Stimulated activated CD8-positive, alpha-beta memory T cell treated with anti-CD3 and anti-CD28 coated beads, Interleukin-7, amount 100 ng/mL, for 4 hours (primary cell): Measurements from ENCODE around the gene SERPINE2.
"Not testable (repeated sequence)": the region's sequence is repeated elsewhere in the genome, so short reads cannot be mapped to it uniquely, and the experiment has no call there.

Experiments used
- DNase-seq, 2 donors: peaks; one replicate each; pipeline ENCODE4 v3.0.0-alpha.2; 2020; ENCODE audit warnings: low read depth in 2 of 2

The SERPINE2 gene

DNA sequence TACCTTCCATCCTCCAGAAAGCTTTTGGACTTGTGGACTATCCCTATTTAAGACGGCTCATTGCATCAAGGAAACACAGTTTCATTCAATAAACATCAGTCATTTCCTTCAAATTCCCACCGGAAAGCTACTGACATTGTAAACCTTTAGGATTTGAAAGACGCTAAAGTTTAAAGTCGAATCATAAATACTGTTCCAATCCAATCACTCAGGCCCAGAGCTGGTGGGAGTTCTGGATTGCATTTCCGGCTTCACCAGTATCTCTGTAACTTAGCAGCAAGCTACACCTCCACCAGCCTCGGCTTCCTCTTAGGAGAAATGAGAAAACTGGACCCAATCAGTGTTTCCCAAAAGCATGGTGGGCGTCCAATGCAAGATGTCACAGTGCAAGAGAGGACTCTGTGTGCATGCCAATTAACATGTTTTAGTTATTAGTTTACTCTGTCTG is 95.5 kb downstream of the SERPINE2 start:
- DNase-seq, result no peak

DNA sequence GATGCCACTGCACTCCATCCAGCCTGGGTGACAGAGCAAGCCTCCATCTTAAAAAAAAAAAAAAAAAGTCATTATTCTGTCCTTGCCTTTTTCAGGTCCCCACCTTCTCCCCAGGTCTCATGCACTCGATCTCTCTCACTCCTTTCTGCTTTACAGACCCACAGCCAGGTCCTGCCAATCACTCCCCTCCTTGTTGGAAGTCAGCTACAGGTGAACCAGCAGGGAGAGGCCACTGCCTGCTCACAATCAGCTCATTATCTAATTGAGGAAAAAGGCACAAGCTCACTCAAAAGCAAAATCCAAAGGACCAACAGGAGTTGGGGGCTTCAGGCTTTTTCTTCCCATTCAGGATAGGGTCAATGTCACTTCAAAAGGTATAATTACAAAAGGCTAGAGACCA is 96.0 kb downstream of the SERPINE2 start:
- DNase-seq, result no peak

DNA sequence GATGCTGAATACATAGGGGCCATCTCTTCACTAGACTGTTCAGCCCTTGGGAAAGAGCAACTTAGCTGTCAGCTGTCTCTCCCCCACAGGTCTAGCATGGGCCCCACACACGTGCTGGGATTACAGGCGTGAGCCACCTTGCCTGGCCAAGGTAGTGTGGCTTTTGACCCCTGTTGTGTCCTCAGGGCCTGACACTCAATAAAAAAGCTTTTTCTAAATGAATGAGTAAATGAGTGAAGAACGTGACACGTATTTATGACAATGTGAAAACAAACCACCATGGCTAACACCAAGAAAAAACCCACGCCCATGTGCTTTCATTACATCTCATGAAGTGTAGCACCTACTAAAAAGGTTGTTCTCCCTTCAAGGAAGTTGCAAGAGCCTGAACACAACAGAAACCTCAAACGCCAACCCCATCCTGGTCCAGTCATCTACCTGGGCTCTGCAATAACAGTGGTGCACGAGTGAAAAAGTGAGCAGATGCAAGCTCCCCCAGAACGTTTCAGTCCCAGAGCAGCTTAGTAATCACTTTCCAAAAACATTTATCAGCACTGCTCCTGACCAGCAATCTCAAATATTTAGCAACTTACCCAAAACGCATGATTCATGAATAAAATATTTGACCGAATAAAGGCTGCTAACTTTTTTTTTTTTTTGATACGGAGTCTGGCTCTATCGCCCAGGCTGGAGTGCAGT is 97.4 kb downstream of the SERPINE2 start:
- peak; percentile 51 to 56 for DNase-seq

DNA sequence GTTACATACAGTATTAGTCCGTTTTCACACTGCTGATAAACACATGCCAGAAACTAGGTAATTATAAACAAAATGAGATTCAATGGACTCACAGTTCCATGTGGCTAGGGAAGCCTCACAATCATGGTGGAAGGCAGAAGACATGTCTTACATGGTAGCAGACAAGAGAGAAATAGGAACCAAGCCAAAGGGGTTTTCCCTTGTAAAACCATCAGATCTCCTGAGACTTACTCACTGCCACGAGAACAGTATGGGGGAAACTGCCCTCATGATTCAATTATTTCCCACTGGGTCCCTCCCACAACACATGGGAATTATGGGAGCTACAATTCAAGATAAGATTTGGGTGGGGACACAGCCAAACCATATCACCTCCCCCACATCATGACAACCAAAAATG is 99.6 kb downstream of the SERPINE2 start:
- DNase-seq, result not testable (repeated sequence)

DNA sequence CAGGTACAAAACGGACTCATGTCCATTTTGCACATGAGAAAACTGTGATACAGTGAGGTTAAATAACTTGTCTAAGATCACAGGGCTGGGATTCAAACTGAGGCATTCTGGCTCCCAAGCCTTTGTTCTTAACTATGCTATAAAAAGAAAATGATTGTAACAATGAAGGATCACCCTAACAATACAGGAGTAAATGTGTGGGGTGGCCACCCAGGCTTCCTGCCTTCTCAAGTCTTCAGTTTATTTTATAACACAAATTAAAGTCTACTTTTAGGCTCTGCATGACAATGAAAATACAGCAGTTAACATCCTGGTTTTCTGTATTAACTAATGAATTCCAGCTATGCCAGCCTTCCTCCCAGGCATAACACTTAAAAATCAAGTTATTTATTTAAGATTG is 101.6 kb downstream of the SERPINE2 start:
- no peak for DNase-seq

DNA sequence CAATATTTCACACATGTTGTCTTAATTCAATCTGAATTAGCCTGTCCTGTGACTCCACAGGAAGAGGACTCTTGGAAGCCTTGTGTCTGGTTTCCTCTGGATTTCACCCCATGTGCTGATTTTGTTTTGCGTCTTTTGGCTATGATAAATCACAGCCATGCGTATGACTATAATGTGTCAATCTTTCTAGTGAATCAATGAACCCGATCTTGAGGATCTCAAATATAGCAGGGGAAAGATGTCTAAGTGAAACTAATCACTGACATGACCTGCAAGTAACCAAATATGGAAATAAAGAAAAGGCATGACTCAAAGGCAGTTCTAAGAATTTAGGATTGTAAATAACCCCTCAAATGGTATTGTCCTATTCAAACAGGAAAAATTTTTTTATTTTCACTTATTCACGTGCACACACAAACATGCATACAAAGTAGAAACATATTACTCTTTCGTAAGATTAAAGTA is 102.2 kb downstream of the SERPINE2 start:
- no peak for DNase-seq

DNA sequence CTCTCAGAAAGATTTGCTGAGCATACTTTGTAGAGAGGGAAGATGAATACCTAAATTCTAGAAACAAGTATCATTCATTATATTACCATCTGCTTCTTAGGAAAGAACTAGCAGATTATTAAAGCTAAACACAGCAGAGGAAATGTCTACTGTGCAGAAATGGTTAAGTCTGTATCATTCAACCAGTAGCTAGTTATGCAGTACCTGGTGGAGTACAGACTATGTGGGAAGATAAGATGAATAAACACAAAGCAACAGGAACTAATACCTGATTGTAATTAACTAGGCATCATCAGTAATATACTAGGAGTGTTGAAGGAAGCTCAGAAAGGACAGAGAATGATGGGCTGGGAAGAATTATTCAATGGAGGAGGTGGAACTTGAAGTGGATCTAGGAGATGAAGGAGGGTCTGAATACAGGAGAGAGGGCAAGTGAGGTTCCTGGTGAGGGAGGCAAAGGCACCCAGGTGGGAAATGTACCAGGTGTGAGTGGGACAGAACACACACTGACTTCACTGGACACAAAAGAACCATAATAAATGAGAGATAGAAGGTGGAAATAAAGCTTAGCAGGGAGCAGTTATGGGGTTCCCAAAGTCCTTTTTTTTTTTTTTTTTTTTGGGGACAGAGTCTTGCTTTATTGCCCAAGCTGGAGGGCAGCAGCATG is 103.5 kb downstream of the SERPINE2 start:
- DNase-seq, result no peak

DNA sequence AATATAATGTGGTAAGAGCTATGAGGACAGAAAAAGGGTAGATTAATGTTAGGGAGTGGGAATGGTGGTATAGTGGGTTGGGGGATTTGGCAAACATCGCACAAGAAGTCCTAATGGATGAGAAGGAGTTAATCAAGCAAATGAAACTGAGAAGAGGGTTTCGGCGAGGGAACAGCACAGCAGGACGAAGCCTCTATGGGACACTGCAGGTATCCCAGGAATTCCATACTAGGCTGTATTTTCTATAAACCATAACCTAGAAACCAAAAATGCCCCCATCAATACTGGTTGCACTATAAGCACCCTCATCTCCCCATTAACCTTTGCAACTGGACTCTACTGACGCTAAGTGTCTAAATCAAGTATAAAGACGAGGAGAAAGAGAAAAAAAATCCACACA is 104.2 kb downstream of the SERPINE2 start:
- DNase-seq, result no peak

DNA sequence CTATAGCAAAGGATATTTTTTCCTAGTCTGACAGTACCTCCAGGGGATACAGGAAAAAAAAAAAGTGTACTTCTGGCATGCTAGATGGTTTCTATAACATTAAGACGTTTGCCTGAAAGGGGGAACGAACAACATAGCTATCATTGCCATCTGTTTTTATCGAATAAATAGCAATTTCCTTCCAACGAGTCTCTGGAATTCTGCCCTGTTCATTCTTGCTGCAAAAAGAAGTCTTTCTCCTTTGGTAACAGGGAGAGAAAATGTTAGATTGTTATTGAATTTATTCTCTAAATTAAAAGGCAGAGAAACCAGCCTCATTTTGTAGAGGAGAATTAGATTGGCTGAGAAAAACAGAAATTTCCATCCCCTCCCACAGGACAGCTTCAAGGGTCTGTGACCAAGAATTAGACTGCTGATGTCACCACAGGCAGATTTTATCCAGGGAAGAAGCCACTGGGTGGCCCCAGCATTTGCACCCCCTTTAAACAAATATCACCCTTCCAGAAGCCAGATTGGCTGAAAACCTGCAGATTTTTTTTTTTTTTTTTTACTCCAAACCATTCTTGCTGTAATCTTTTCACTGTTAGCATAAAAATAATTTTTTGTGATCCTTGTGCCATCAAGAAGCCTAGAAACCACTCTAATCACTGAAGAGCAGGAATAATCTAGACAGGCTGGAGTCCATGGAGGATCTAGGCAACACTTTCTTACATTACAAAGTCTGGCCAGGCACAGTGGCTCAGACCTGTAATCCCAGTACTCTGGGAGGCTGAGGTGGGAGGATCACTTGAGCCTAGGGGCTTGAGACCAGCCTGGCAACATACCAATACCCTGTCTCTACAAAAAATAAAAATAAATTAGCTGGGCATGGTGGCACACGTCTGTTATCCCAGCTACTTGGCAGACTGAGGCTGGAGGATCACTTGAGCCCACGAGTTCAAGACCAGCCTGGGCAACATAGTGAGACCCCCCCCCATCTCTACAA is 106.0 kb downstream of the SERPINE2 start:
- no peak for DNase-seq

DNA sequence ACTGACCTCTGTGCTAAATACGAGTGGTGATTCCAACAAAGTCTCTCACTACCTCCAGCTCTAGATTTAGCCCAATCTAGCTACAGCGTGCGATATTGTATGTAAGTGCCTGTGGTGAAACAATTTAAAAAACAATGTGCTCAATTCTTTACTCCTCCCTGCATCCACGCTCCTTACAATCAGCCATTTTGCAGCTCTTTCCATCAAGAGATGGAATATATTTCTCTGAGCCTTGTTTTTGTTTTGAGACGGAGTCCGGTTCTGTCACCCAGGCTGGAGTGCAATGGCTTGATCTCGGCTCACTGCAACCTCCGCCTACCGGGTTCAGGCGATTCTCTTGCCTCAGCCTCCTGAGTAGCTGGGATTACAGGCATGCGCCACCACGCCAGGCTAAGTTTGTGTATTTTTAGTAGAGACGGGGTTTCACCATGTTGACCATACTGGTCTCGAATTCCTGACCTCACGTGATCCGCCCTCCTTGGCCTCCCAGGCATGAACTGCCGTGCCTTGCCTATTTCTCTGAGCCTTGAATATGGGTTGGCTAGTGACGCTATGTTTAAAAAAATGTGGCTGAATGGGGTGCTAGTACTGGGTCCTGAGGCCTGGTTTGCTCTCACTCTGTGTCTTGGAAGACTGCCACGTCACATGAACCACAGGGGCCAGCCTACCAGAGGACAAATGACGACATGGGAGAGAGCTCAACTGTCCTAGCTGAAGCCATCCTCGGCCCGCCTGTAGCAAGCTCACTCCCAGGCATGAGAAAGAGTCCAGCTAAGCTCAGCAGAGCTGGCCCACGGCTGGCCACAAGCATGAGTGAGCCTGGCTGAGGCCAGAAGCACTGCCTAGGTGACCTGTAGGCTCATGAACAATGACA is 108.7 kb downstream of the SERPINE2 start:
- DNase-seq, result no peak

DNA sequence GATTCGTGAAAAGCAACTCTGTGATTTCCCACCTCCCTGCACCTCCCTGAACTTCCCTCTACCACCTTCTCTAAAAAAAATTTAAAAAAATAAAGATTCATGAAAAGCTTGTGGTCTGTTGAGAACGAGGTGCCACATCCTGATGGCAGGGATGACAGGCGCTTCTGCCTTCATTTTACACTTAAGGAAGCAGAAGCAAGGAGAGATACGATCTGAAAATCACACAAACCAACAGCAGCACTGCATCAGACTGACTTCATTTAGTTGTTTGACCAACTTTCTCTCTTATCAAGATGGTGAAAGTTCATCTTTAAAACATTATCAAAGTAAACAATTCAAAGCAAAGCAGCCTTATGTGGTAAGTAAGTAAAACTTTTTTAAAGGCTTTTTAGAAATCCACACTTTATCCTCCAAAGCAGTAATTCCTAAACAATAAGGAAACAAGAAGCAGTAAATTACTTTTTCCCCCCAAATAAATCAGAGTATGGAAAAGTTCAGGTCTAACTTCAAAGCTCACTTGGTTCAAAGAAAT is 109.4 kb downstream of the SERPINE2 start:
- no peak for DNase-seq

DNA sequence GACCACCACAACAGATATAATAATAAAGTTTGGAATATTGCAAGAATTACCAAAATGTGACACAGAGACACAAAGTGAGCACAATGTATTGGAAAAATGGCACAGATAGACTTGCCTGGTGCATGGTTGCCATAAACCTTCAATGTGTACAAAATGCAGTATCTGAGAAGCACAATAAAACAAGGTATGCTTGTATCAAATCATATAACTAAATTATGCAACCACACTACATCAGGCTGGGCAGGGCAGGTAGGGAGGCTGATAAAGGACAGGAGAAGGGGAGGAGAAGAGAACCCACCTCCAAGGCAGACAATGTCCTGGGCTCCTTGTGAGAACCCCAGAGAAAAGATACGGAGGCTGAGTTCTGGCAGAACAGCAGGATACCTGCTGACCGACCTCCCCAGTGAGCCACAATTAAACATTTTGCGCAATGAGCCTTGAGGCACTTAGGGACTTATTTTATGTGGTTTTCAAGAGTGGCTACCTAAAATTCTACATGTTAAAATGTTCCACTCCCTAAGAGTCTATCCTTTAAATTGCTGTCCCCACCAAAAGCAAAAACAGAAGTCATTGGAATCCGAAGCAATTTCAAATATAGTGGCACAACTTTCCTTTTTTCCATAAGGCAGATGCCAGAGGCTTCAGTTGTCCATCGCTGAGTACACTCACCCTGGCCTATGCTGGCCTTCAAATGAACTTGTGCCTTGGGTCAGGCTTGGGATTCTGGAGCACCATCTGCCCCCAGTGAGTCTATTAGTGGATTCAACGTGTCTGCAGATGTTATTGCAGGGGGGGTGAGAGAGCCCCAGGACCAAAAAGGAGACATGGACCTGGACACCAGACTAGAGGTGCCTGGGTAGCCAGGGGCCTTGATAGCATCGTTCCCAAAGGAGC is 110.7 kb downstream of the SERPINE2 start:
- DNase-seq, result no peak

DNA sequence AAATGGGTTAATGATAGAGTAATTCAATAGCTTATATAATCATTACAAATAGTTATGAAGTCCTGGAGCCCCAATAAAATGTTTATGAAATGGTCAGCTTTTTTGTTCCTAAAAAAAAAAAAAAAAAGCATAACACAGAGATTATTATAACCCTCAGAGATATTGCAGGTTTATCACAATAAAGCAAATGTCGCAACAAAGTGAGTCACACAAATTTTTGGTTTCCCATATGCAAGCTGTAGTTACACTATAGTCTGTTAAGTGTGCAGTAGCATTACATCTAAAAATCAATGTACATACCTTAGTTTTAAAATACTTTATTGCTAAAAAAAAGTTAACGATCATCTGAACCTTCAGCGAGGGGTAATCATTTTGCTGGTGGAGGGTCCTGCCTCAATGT is 114.0 kb downstream of the SERPINE2 start:
- DNase-seq, result no peak
